ENCODE measurements around the gene CT55. TPM values are rescaled to one million over a fixed set of nuclear protein-coding genes. Genes with fewer than 3 reads are reported as not detected.
"Not testable (repeated sequence)": the region's sequence is repeated elsewhere in the genome, so short reads cannot be mapped to it uniquely, and the experiment has no call there.

The CT55 gene
- total RNA-seq, 3 donors from 2014 or later: not detected

DNA sequence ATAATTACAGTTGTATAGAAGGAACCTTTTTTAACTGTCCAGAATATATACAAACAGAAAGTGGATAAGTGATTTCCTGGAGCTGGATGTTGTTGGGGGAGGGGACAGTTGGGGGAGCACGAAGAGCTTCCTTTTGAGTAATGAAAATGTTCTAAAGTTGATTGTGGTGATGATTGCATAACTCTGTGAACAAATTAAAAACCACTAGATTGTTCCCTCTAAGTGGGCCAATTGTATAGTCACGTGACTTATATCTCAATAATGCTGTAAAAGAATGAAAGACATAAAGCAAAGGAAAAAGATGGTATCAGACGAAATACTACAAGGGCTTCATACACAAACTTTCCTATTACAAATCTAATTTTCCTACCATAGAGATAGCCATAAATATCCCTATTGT, 2.7 kb downstream of the CT55 start:
- Histone ChIP-seq H3K27me3 (peaks cover 0 to 19% of the 10 kb centered on the region in 2 donors), H3K4me3 (no peak overlapping the region), H3K36me3 (no peaks in the 10 kb centered on the region), H3K27ac (no peak overlapping the region), H3K4me1 (no peaks in the 10 kb centered on the region), H3K9me3 (no peaks in the 10 kb centered on the region)
- no peak for DNase-seq (ENCODE audit: low spot score in 2 of 2)
- intact Hi-C loops (cut with DNase I; ENCODE audit: low total_unique reads): no loop called here
- TF ChIP-seq POLR2A (IDR thresholded peaks at IDR 0.05): no peak
- TF ChIP-seq, protein P1, sequence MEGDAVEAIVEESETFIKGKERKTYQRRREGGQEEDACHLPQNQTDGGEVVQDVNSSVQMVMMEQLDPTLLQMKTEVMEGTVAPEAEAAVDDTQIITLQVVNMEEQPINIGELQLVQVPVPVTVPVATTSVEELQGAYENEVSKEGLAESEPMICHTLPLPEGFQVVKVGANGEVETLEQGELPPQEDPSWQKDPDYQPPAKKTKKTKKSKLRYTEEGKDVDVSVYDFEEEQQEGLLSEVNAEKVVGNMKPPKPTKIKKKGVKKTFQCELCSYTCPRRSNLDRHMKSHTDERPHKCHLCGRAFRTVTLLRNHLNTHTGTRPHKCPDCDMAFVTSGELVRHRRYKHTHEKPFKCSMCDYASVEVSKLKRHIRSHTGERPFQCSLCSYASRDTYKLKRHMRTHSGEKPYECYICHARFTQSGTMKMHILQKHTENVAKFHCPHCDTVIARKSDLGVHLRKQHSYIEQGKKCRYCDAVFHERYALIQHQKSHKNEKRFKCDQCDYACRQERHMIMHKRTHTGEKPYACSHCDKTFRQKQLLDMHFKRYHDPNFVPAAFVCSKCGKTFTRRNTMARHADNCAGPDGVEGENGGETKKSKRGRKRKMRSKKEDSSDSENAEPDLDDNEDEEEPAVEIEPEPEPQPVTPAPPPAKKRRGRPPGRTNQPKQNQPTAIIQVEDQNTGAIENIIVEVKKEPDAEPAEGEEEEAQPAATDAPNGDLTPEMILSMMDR (IDR thresholded peaks at IDR 0.05): no peak
- no peak for TF ChIP-seq POLR2AphosphoS5 (IDR thresholded peaks at IDR 0.05)

DNA sequence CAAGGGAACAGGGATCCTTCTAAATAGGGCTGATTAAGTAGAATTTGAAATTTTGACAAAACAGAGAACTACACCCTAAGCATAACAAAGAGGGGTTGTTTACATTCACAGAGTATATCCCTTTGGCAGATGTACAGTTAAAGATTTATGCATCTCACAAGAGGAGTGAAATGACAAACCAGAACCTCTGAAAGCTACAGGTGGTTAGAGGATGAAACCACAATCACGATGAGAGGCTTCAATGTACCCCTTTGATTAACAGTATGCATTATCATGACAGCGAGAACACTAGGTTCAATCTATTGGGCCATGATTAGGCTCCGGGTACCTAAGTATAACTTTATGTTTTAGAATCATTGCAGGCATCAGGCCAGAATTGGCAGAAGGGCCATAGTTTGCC, 16.5 kb downstream of the CT55 start:
- H3K27ac ChIP-seq; H3K9me3 ChIP-seq; H3K4me3 ChIP-seq; H3K27me3 ChIP-seq; H3K4me1 ChIP-seq; DNase-seq (ENCODE audit: low spot score in 2 of 2); intact Hi-C loops (cut with DNase I; ENCODE audit: low total_unique reads); H3K36me3 ChIP-seq: not testable (repeated sequence)

DNA sequence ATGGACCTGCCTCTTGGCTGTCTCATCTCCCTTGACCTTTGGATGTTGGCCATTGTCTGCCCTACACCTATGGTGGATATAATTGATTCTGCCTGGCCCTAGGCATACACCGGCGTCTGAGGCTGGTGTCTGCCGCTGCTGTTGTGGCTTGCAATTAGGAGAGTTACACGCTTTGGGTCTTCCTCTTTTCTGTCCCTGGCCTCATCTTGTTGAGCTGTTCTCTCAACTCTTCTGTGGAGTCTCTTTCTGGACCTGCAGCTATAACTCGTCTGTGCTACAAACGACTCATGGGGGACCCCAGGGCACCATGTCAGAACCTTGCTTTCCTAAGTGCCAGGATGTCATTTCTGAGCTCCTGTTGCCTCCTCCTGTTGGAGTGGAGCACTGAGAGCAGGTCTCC, 45.1 kb downstream of the CT55 start:
- H3K27me3 ChIP-seq; H3K4me3 ChIP-seq; H3K27ac ChIP-seq; H3K36me3 ChIP-seq; intact Hi-C loops (cut with DNase I; ENCODE audit: low total_unique reads); H3K9me3 ChIP-seq; DNase-seq (ENCODE audit: low spot score in 2 of 2); H3K4me1 ChIP-seq: not testable (repeated sequence)

DNA sequence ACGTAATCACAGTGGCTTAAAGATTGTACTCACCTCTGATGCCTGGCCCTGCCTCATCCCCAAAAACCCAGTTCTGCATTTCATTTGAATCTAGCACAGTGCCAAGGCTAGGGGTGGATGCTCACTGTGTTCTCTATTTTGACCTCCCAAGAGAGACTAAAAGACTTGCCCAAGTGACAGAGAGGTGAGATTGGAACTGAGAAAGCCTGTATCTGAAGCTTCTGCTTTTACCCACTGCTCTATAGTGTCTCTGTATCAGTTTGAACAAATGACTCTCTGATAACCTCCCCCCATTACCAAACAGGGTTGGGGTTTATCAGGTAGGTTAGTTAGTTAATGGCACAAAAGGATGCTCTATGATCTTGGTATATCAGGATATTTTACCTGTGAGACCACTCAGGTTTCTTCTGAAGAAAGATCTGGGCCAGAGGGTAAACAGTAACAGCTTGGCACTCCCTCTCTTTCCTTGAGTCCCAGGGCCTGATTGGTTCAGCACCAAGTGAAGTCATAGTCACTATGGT, 51.1 kb downstream of the CT55 start, which contains the start of gene ETDB:
ETDB (minus strand) TSS at position 471 of the 521 bp plus-strand sequence. CDS start 1,265 bp downstream, outside the sequence.
- H3K27ac ChIP-seq; H3K36me3 ChIP-seq; intact Hi-C loops (cut with DNase I; ENCODE audit: low total_unique reads); H3K4me1 ChIP-seq; DNase-seq (ENCODE audit: low spot score in 2 of 2); H3K27me3 ChIP-seq; H3K4me3 ChIP-seq; H3K9me3 ChIP-seq: not testable (repeated sequence)

DNA sequence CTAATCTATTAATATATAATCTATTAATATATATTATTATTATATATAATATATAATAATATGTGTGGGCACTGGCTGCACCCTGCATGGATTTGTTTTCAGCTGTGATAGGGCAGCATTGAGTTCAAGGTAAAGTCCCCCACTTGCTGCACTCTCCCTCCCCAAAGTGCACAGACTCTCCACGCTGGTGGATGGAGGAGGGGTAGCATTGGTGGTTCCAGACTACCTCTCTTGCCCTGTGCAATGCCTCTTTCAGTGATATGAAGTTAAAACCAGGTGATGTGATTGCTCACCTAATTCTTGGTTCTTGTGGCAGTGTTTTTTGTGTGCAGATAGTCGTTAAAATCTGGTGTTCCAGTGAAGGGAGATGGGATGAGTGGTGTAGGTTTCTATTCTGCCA, 55.1 kb downstream of the CT55 start:
- not testable (repeated sequence) for DNase-seq (ENCODE audit: low spot score in 2 of 2); H3K4me1 ChIP-seq

DNA sequence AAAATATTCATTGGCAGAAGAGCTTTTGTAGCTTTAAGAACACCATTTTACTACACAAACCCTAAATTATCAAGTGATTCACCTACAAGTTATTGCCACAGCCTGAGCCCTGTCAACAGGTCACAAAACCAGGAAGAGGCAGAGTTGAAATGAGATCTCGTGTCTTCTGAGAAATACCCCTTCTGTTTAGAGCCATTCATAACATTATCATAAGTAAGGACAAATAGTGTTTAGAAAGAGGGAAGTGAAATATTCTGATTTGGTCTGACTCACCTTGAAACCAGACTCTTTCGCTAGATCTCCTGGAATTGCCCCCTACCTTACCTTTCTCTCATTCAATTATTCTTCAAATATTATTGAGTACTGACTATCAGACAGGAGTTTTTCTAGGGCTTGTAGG, 56.8 kb downstream of the CT55 start:
- Histone ChIP-seq H3K4me3 (no peak overlapping the region), H3K27me3 (peaks cover 0 to 27% of the 10 kb centered on the region in 2 donors), H3K4me1 (no peaks in the 10 kb centered on the region), H3K36me3 (no peaks in the 10 kb centered on the region), H3K9me3 (no peaks in the 10 kb centered on the region), H3K27ac (no peak overlapping the region)
- no peak for DNase-seq (ENCODE audit: low spot score in 2 of 2)
- intact Hi-C loops (cut with DNase I; ENCODE audit: low total_unique reads): no loop called here
- TF ChIP-seq, protein P1 (IDR thresholded peaks at IDR 0.05): no peak
- no peak for TF ChIP-seq POLR2A (IDR thresholded peaks at IDR 0.05)

More for the DNA sequence above, 55.1 kb downstream of the CT55 start:
- H3K4me3 ChIP-seq; H3K9me3 ChIP-seq; H3K36me3 ChIP-seq; intact Hi-C loops (cut with DNase I; ENCODE audit: low total_unique reads); H3K27ac ChIP-seq: not testable (repeated sequence)
- H3K27me3 ChIP-seq: peaks cover 0 to 23% of the 10 kb centered on the region in 2 donors

DNA sequence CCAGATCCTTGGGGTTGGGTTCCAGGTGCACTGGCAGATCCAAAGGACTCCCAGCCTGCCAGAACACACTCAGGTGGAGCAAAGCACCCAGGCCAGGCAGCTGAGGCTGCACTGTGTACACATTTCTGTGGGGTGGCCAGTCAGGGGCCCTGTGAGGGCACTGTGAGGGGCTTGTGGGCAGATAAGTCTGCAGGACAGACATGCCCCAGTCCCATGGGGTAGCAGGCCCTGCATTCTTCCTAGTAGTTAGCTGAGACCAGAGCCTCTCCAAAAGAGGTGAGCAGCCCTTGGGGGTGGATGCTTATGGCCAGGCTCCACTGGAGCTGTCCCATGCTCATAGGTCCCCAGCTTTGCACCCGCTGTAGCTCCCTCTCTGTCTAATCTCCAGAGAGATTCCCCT, 58.5 kb downstream of the CT55 start:
- H3K4me3 ChIP-seq: no peak overlapping the region
- peaks cover 0 to 37% of the 10 kb centered on the region in 2 donors for H3K27me3 ChIP-seq
- intact Hi-C loops (cut with DNase I; ENCODE audit: low total_unique reads): no loop called here
- no peak for DNase-seq (ENCODE audit: low spot score in 2 of 2)
- H3K36me3 ChIP-seq: no peaks in the 10 kb centered on the region
- H3K4me1 ChIP-seq: no peaks in the 10 kb centered on the region
- no peaks in the 10 kb centered on the region for H3K9me3 ChIP-seq
- TF ChIP-seq POLR2A (IDR thresholded peaks at IDR 0.05) (no peak), POLR2AphosphoS5 (IDR thresholded peaks at IDR 0.05) (no peak)
- TF ChIP-seq, protein P1 (IDR thresholded peaks at IDR 0.05): no peak
- H3K27ac ChIP-seq: no peak overlapping the region

All from breast epithelium (tissue), 4 donors.